PFSK-1 (cell line): ENCODE results near the gene BMAL1.

Experiments used
- FOXP2 ChIP-seq: optimal IDR thresholded peaks from 2 replicates; pipeline ENCODE3; 2011; ENCODE audit warnings: borderline replicate concordance, control low read depth, inconsistent platforms; ENCODE audit not compliant: insufficient read depth; ENCODE audit errors: extremely low read length, extremely low read depth
- POLR2AphosphoS5 ChIP-seq: IDR thresholded peaks from 2 replicates; pipeline ENCODE4 v1.6.1; 2012; ENCODE audit warnings: low read depth, mild to moderate bottlenecking, control low read depth, low read length, moderate library complexity
- SIN3A ChIP-seq: IDR thresholded peaks from 2 replicates; pipeline ENCODE4 v1.6.1; 2012; ENCODE audit warnings: mild to moderate bottlenecking, low read length, moderate library complexity, borderline replicate concordance; ENCODE audit not compliant: insufficient read depth
- TAF1 ChIP-seq: IDR thresholded peaks from 2 replicates; pipeline ENCODE4 v1.6.1; 2012; ENCODE audit warnings: low read length, control low read depth, borderline replicate concordance; ENCODE audit not compliant: insufficient read depth
- TF ChIP-seq, protein P1 (sequence below), 2 experiments: IDR thresholded peaks; 2 replicates each; pipeline versions ENCODE4 v1.6.1 to v1.8.0; 2011 to 2012; ENCODE audit warnings: low read depth in 2 of 2, low read length in 2 of 2, control low read depth in 1 of 2, inconsistent platforms in 1 of 2, mild to moderate bottlenecking in 1 of 2, moderate library complexity in 1 of 2; ENCODE audit not compliant: insufficient read depth in 1 of 2

Gene BMAL1

DNA sequence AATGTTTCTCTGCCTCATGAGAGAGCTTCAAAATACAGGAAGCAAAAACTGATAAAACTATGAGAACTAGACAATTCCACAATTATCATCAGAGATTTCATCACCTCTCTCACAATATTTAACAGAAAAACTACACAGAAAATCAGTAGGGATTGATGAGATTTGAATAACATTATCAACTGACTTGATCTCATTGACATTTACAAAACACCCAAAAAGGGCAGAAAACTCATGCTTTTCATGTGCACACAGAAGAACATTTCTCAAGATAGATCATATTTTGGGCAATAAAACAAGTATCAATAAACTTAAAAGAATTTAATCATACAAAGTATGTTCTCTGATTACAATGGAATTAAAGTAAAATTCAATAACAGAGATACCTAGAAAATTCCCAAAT lies 149.8 kb downstream of the BMAL1 start:
- TF ChIP-seq, protein P1, sequence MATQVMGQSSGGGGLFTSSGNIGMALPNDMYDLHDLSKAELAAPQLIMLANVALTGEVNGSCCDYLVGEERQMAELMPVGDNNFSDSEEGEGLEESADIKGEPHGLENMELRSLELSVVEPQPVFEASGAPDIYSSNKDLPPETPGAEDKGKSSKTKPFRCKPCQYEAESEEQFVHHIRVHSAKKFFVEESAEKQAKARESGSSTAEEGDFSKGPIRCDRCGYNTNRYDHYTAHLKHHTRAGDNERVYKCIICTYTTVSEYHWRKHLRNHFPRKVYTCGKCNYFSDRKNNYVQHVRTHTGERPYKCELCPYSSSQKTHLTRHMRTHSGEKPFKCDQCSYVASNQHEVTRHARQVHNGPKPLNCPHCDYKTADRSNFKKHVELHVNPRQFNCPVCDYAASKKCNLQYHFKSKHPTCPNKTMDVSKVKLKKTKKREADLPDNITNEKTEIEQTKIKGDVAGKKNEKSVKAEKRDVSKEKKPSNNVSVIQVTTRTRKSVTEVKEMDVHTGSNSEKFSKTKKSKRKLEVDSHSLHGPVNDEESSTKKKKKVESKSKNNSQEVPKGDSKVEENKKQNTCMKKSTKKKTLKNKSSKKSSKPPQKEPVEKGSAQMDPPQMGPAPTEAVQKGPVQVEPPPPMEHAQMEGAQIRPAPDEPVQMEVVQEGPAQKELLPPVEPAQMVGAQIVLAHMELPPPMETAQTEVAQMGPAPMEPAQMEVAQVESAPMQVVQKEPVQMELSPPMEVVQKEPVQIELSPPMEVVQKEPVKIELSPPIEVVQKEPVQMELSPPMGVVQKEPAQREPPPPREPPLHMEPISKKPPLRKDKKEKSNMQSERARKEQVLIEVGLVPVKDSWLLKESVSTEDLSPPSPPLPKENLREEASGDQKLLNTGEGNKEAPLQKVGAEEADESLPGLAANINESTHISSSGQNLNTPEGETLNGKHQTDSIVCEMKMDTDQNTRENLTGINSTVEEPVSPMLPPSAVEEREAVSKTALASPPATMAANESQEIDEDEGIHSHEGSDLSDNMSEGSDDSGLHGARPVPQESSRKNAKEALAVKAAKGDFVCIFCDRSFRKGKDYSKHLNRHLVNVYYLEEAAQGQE (IDR thresholded peaks at IDR 0.05; ENCODE audit: insufficient read depth in 1 of 2, low read depth in 2 of 2, low read length in 2 of 2), result no peak
- no peak for TF ChIP-seq POLR2AphosphoS5
- TF ChIP-seq TAF1, result no peak
- no peak for TF ChIP-seq SIN3A
- TF ChIP-seq FOXP2, result no peak

DNA sequence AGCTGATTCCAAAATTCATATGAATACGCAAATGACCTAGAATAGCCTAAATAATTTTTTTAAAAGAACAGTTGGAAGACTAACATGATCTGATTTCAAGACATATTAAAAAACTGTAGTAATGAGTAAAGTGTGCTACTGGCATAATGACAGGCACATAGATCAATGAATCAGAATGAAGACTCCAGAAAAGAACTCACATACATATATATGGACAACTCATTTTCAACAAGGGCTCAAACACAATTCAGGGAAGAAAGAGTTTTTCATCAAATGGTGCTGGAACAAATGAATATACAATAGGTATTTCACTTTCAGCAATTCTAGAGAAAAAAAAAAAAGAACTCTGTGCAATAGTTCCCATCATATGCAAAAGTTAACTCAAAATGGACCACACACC lies 151.7 kb downstream of the BMAL1 start:
- TF ChIP-seq, protein P1 (IDR thresholded peaks at IDR 0.05; ENCODE audit: insufficient read depth in 1 of 2, low read depth in 2 of 2, low read length in 2 of 2), result no peak
- no peak for TF ChIP-seq SIN3A
- no peak for TF ChIP-seq TAF1
- no peak for TF ChIP-seq FOXP2
- TF ChIP-seq POLR2AphosphoS5, result no peak

DNA sequence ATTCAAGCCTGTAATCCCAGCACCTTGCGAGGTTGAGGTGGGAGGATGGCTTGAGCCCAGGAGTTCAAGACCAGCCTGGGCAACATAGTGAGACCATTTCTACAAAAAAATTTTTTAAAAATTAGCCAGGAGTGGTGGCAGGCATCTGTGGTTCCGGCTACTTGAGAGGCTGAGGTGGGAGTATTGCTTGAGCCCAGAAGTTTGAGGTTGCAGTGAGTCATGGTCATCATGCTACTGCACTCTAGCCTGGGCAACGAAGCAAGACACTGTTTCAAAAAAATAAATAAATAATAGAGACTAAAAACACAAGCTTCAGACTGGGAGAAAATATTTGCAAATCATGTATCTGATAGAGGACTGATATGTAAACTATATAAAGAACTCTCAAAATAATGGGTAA lies 152.2 kb downstream of the BMAL1 start:
- TF ChIP-seq, protein P1 (IDR thresholded peaks at IDR 0.05; ENCODE audit: insufficient read depth in 1 of 2, low read depth in 2 of 2, low read length in 2 of 2), result no peak
- TF ChIP-seq FOXP2 (no peak), POLR2AphosphoS5 (no peak), SIN3A (no peak), TAF1 (no peak)

DNA sequence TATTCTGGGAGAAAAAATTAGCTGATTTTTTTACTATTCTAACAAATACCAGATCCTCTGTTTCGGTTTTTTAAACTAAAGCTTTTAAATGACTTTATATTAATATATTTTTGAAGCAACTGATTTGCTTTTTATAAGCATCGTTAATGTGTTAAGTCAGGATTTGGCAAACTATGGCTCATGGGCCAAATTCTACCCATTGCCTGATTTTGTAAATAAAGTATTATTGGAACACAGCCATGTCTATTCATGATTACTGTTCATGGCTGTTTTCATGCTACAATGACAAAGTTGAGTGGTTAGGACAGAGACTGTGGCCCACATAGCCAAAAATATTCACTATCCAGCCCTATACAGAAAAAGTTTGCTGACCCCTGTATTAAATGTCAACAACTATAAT lies 155.8 kb downstream of the BMAL1 start:
- no peak for TF ChIP-seq FOXP2
- no peak for TF ChIP-seq POLR2AphosphoS5
- TF ChIP-seq, protein P1 (IDR thresholded peaks at IDR 0.05; ENCODE audit: insufficient read depth in 1 of 2, low read depth in 2 of 2, low read length in 2 of 2), result no peak
- no peak for TF ChIP-seq TAF1
- TF ChIP-seq SIN3A, result no peak
